ENCODE measurements around the gene RALGPS2. TPM values are rescaled to one million over a fixed set of nuclear protein-coding genes. Genes with fewer than 3 reads are reported as not detected.

RALGPS2 gene
- total and polyA plus RNA-seq, 9 of the 15 experiments (the other 6 are each of a cell fraction or from before 2014, with no cell fraction given) = 0.28 to 6.5 (median 2.6) TPM

DNA sequence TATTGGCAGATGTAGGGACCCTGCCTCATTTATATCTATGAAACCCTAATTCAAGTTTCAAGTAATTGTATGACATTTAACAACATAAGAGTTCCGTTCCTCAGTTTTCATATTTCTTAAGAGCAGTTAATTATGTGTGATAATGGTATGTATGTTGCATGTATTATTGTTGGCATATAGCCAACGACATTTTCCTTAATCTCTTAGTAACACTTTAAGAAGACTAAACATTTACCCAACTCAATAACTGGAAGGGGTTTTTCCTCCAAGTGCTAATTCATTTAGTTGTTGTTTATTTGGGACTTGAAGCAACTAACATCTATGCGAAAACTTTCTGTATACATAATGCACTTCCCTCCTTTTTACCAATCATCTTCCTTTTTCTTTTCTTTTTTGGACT lies 1.5 kb upstream of the RALGPS2 start:
- ChIA-PET CTCF (ENCODE audit: low intra/inter-chr PET ratio) (interaction anchor here (0.7 kb wide), 1 partner anchor 128 kb away, joined by 3 read pairs; no protein-coding TSS in a partner anchor), POLR2A (no interaction called here)
- H3K4me1 ChIP-seq (replicated peaks in 1 of 2; ENCODE audit: control insufficient read depth in 2 of 2, insufficient read depth in 2 of 2, low read length in 2 of 2) = peaks cover 0 to 16% of the 10 kb centered on the region in 2 experiments; a peak in 4 of 5 replicates
- no peaks in the 10 kb centered on the region for H4K20me1 ChIP-seq (replicated peaks; ENCODE audit: control insufficient read depth, insufficient read depth, low read length)
- H3K79me2 ChIP-seq (ENCODE audit: control insufficient read depth, insufficient read depth, low read length) = no peaks in the 10 kb centered on the region
- no peak for ATAC-seq
- H2AFZ ChIP-seq (ENCODE audit: low read depth, low read length) = no peak overlapping the region
- TF ChIP-seq ZNF512 (tag; IDR thresholded peaks at IDR 0.05) (0 out of 2 replicates have a peak, but pooled peaks have one; percentile 13), RB1 (IDR thresholded peaks at IDR 0.05; ENCODE audit: low read depth) (no peak), FUS (optimal IDR thresholded peaks at IDR 0.05; ENCODE audit: low read depth, low read length) (no peak), CREB5 (CRISPR knock-in tag; IDR thresholded peaks at IDR 0.05) (no peak), NFIC (IDR thresholded peaks at IDR 0.05) (peak; percentile 84)
- no peak overlapping the region for H3K4me2 ChIP-seq (ENCODE audit: insufficient read depth, low read length)
- no peak overlapping the region for H3K27ac ChIP-seq (ENCODE audit: extremely low read depth, low read depth, low read length)
- FAIRE-seq = no peak
- H3K27me3 ChIP-seq (ENCODE audit: control insufficient read depth in 2 of 2, insufficient read depth in 2 of 2, low read length in 2 of 2) = 0 out of 5 replicates have a peak, but pooled peaks cover 0 to 5% of the 10 kb centered on the region in 2 experiments
- no peaks in the 10 kb centered on the region for H3K9me1 ChIP-seq (ENCODE audit: control insufficient read depth, insufficient read depth, low read length)
- H3K9me3 ChIP-seq (replicated peaks; ENCODE audit: control insufficient read depth, insufficient read depth, low read depth, low read length) = no peaks in the 10 kb centered on the region
- intact Hi-C loops (cut with micrococcal nuclease) (no loop called here), in situ Hi-C loops (cut with MboI) (no loop called here)
- no peaks in the 10 kb centered on the region for H3K36me3 ChIP-seq (ENCODE audit: control insufficient read depth, insufficient read depth, low read length)
- BruUV-seq (replicated peaks) = no TSS peak
- H3K9ac ChIP-seq (ENCODE audit: insufficient read depth in 1 of 2, low read depth in 2 of 2, low read length in 2 of 2) = no peak overlapping the region
- H3K4me3 ChIP-seq = no peak overlapping the region
- WGBS (ENCODE audit: insufficient coverage, low coverage, missing lambda C conversion rate) = 38% methylated on average over 3 of the region's 3 CpGs
- no peak for DNase-seq (ENCODE audit: extremely low read depth in 1 of 4, low spot score in 3 of 4)
